SKM-1 (cell line): ENCODE results near the gene FAIM2.

Experiments used
- DNase-seq: peaks from one replicate; lab custom pipeline; 2025; ENCODE audit not compliant: unreplicated experiment; lab: John Stamatoyannopoulos, UW

The FAIM2 gene

DNA sequence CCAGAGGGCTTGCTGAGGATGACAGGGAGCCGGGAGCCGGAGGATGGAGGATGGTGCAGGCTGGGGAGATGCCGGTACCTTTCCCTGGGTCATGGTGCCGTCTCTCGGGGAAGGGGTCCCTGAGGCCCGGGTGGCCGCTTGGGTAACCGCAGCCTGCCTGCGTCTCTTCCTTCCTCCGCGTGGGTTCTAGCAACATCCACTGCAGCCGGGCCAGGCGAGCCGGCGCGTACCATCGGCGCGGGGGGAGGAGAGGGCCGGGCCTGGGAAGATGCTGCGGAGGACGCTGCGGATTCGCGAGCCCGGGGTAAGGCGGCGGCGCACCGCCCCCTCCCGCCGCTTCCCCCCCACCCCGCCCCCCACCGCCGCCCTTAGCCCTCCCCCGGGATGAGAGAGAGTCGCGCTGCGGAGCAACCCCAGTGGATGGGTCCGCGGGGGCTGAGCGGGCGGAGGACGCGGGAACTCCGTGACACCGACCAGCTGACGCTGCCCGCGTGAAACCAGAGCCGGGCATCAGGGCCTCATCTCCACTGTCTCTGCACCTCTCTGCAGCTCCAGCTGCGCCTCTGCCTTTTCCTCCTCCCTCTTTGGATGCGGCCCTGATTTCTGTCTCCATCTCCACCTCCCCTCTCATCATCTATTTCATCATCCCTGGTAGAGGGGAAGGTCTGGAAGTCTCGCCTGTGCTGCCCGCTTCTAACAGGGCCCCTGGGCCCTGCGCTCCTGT lies at the start of gene FAIM2:
FAIM2 (minus strand) TSS at position 201 of the 724 bp plus-strand sequence; CDS start at position 93, 108 bp downstream.
- DNase-seq, result no peak

DNA sequence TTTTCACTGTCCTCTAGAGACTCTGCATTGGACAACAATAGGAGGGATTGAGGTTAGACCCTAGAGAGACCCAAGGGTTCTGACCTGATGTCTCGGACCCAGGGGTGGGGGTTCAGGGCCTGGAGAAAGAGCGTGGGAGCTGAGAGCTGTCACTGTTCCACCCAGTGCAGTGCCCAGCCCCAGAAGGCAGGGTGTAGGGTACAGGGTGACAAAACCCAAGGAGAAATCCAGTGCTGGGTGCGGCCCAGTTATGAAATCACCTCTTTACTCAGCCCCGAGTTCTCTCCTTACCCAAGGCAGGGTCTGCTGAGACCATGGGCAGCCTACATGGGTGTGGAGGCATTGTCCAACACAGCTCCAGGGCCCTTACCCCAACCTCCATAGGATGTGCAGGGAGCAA lies 49.5 kb upstream of the FAIM2 start:
- no peak for DNase-seq

DNA sequence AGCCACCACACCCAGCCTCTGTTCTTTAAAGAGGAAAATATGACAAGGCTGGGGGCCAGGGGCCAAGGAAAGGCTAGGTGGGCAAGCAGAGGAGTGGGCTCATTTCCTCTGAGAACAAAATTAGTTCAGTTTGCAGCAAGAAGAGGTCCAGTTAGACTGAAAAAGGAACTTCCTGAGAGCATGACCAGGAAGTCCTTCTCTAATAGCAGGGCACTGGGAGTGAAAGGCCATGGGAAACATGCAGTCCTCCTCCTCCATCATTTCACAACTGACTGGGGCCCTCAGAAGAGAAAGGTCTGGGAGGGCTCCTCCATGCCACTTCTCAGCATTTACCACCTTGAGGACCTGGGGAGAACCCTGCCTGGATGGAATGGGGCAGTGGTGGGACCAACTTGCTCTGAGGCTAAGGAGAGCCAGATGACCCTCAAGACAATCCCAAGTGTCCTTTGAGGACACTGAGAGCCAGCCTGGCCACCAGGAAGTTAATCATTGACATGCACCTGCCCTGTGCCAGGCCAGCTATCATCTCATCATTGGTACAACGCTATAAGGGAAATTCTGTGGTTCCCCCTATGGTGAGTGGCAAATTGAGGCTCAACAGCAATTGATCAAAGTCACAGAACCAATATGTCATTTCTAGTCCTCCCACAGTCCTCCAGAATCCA lies 48.8 kb upstream of the FAIM2 start:
- DNase-seq, result no peak

DNA sequence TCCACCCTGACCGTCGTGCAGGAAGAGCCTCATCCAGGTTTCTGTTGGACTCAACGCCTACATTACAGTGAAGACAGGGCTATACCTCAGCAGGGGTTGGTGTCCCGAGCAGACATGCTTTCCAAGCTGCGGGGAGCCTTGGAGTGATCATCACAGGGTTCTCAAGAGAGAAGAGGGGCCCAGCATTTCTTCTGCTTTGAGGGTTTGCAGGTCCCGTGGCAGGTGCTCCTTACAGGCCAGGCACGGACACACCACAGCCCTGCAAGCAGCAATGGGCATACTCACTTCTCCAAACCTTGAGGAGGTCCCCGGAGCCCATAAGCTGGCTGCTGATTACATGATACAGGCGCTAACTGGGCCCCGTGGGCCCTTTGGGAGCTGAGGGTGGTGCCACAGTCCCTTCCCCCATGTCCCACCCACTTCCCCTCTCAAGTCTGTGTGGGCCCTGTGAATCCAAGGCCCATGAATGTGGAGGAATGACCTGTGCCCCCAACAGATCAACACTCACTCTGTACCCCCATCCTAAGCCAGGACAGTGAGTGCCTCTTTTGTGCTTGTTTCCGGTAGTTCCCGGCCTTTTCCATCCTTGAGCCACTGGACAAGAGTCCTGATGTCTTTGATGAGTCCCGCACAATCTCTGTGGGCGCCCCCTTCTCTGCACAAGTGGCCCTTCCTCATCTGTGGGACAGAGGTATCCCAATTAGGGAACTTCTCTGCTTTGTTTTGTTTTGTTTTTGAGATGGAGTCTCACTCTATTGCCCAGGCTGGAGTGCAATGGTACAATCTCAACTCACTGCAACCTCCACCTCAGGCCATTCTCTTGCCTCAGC lies 47.9 kb upstream of the FAIM2 start:
- DNase-seq, result no peak

DNA sequence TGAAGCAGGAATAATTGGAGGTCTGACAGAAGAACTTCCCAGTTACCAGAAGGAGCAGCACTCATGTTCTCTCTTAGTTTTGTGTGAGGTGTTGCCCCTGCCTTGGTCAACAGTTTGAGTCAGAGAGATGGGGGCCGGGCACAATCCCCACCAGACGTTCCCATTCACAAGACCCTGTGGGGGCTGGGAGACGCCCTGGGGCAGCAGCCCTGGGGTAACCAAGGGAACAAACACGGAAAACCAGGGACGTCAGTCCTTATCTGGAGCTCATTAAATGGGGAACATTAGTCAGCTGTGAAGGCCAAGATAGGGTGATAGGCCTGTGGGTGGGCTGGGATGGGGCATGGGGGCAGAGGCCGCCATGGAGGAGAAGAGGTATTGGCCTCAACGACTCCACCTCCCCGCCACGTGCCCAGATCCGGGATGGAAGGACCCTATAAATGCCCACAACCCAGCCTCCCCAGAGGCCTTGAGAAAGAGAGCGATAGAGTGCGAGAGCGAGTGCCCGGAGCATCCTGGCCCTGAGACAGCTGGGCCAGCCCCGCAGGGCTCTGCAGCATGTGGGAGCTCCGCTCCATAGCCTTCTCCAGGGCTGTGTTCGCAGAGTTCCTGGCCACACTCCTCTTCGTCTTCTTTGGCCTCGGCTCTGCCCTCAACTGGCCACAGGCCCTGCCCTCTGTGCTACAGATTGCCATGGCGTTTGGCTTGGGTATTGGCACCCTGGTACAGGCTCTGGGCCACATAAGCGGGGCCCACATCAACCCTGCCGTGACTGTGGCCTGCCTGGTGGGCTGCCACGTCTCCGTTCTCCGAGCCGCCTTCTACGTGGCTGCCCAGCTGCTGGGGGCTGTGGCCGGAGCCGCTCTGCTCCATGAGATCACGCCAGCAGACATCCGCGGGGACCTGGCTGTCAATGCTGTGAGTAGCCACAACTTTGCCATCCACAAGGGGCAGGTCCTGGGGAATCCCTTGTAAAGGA lies 46.9 kb upstream of the FAIM2 start, which contains the start of gene AQP2:
AQP2 (plus strand) TSS at position 465 of the 979 bp plus-strand sequence; CDS start at position 559, 94 bp downstream.
- no peak for DNase-seq

DNA sequence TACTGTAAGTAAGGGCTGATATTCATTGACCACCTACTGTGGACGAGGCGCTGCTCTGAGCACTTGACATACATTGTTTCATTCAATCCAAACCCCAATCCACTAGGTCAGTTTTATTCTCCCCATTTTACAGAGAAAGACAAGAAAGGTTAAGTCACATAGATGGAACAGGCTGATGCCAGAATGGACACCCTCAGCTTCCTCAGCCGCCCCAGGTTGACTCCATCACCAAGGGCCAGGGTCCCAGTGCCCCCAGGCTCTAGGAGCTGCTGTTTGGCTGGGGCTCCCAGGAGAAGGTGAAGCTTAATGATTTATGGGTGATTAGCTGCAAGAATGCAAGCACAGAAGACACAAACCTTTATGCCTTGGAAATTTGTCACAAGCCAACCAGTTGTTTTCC lies 46.2 kb upstream of the FAIM2 start:
- DNase-seq, result no peak

DNA sequence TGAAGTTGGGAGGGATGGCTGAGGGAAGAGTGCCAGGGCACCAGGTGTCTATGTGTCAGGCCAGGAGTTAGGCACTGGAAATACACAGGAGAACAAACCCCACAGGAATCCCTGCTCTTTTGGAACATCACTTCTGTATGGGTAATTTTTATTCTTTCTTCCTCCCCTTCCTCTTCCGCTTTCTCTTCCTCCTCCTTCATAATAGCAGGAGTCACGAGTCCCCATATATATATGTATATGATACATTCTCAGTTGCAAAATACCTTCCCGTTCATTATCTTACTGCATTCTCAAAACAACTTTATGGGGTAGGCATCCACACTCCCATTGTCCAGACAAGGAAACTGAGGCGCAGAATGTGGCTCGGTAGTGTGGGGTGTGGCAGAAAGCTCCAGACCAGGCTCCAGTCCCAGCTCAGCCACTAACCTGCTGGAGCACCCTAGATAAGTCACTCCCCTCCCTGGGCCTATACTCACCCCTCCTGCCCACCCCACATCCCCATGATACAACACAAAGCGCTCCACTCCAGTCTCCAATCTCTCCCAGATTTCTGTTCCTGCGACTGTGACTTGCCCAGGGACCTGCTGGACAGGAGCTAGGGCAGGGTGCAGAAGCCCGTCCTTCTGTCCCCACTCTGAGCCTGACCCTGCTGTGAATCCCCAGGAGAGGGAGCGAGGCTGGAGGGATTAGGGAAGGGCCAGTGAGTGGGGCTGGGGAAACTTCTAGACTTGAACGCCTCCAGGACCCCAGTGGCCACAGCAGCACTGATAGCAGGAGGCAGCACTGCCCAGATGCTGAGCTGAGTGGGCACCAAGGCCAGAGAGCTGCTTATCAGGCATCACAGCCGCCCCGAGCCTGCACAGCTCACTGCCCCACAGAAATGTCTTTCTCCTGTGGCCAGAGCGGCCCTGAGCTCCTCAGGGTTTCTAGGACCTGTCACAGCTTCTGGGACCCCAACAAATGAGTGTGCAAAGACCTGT lies 45.5 kb upstream of the FAIM2 start:
- DNase-seq, result no peak

DNA sequence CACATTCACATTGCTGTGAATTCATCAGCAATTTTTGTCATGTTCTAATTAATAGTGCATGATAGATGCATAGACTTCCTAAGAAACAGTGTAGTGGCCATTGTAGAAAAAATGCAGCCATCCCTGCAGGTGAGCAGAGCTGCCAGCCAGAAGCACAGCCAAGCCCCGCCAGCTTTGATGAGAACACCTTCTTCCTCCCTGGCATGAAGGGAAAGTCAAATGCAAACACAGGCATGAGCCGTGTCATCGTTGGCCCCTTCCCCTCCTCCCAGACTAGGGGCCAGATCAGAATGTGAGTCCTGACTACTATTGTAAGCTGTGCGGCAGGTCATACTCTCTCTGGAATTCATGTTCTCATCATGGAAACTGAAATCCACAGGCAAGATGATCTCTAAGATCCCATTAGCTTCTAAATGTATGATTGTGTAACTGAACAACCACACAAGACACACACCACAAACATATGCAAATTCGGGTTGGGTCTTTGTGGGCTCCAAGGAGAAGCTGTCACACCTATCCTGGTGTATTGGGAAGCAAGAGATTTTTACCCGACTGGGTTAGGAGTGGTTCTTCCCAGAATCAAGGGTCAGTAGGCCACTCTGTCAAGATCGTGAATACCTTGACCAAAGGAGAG lies 44.0 kb upstream of the FAIM2 start:
- DNase-seq, result no peak

DNA sequence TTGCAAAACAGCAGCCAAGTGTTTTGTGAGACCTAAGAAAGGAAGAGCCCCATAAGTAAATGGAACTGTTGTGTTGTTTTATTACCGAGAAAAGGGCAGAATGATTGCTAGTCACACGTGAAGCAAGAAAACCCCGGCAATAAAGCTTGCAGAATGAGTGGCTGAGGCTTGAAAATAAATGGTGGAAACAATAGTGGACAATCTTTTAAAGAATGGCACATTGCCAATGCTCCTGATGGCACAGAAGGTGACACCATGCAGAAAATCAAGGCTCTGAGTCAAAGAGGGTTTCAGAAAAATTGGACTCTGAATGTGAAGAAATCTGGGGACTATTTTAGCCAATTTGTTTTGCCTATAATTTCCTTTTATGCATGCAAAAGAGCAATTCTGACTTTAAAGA lies 42.8 kb upstream of the FAIM2 start:
- DNase-seq, result no peak

DNA sequence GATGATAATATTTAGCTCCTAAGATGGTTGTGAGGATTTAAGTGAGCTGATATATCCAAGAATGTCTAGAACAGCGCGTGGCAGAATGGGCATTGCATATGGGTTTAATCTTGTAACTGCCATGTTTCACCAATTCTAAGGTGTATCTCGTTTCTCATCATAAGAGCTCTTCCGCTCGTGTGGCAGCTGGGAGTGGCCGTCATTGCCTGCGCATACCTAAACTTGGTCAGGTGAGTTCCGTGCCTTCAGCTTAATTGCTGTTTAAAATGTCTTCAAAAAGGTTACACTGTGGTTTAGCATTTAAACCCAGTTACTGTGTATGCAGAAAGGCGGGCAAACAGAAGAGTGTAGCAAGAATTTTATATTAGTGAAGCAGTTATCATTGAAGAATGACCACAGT lies 42.4 kb upstream of the FAIM2 start:
- DNase-seq, result no peak

DNA sequence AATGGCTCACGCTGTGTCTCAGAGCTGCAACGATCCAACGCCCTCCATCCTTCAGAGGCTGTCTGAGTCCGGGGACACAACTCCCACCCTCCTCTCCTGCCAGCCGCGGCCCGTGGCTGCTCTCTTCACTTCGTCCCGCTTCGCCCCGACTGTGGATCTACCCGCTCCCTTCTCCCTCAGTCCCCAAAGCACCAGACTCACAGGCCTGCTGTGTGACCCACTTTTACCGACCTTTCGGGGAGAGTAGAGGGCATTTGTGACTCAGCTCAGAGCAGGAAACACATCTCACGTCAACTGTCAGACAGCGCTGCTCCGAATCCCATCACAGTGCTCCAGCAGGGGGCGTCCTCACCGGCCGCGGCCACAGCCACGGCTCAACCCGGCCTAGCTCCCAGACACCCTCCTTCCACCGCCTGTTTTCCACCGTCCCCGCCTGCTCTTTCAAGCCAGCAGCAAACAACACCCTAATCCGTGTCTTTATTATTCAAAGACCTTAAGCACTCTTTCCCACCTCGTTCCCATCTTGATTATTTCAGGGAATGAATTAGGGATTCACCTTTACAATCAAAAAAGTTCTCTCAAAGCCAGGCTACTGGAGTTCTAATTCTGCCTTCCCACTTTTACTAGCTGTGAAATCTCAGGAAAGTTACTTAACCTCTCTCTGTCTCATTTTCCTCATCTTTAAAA lies 41.8 kb upstream of the FAIM2 start:
- peak; percentile 34 for DNase-seq

DNA sequence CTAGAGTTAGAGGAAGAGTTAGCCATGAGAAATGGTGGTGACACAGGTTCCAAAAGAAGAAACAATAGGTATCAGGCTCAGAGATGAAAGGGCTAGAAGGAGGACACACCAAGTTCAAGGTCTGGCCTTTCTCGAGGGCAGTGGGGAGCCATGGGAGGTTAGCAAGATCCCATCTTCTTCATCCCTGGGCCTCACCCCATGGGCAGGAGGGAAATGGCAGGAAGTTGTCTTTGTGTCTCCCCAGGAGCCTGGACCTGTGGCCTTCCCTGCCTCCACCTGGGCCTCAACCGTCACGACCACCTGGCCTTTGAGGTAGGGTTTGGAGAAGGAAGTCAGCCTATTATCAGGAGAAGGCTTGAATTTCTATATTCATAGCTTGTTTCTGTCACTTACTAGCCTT lies 41.0 kb upstream of the FAIM2 start:
- no peak for DNase-seq

DNA sequence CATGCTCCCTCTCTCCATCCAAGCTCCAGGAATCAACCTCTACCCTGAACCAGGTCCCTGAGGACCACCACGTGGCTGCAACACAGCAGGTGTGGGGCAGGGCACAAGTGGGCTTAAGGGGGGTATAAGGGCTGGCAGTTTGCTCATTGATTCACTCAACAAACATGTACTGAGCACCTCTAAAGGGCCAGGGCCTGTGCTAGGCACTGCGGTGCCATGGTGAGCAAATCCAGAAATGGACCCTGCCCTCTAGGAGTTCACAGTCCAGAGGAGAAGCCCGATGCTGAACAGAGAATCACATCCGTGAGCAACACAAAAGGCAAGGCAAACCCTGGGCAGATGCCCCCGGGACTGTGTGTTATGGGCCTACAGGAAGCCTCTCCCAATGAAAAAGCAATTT lies 40.3 kb upstream of the FAIM2 start:
- no peak for DNase-seq

DNA sequence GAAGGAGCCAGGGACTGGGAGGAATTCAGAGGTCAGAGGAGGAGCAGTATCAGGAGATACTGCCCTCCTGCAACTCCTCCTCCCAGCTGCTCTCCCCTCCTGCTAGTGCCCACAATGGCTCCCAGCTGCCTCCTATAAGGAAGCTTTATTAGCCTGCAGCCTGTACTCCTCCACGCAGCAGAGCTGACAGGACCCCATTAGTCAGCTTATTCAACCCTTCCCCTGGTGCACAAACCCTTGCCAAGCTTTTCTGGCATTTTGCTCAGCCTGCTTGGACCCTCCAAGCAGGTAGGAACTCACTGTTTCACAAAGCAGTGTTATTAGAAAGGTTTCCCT lies 39.9 kb upstream of the FAIM2 start:
- DNase-seq, result no peak

DNA sequence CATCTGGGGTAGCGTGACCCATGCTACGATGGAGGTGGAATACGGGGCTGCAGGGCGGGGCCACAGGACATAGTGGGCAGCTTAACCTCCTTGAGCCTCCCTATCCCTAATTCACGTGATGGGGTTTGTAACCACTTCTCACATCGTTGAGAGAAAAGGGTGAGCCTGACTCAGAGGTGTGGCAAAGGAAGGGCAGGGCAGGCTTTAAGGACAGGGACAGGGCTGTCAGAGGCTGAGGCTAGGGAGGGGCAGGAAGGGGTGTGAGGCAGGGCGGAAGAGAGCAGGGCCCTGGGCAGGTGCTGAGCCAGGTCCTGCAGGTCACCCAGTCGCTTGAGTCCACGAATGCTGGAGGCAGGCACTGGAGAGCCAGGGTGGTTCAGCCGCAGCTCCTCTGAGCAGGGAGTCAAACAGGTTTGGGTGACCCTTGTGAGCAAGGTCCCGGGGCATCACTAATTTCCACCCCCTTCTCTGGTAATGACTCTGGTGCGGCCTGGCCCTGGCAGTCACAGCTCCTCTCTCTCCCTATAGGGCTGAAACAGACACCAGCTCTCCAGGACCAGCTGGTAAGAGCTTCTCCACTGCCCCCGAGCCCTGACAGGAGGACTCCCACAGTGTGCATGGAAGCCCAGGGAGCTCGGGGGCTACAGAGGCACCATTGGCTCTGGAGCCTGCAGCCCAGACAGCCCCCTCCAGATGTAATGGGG lies 39.4 kb upstream of the FAIM2 start:
- no peak for DNase-seq

DNA sequence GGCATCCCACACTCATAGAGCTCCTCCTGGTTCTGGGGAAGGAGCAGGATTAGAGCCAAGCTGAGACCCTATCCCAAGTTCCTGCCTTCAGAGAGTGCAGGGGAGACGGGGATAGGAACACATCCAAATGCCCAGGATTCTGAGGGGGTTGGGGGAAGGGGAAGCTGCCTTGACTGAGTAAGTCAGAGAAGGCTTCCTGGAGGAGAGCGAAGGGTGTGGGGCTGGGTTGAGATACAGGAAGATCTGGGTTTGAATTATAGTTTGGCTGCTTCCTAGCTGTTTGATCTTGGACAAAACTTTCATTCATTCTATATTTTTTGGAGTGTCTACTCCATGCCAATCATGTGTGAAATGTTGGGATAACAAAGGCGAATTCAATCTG lies 38.8 kb upstream of the FAIM2 start:
- no peak for DNase-seq

DNA sequence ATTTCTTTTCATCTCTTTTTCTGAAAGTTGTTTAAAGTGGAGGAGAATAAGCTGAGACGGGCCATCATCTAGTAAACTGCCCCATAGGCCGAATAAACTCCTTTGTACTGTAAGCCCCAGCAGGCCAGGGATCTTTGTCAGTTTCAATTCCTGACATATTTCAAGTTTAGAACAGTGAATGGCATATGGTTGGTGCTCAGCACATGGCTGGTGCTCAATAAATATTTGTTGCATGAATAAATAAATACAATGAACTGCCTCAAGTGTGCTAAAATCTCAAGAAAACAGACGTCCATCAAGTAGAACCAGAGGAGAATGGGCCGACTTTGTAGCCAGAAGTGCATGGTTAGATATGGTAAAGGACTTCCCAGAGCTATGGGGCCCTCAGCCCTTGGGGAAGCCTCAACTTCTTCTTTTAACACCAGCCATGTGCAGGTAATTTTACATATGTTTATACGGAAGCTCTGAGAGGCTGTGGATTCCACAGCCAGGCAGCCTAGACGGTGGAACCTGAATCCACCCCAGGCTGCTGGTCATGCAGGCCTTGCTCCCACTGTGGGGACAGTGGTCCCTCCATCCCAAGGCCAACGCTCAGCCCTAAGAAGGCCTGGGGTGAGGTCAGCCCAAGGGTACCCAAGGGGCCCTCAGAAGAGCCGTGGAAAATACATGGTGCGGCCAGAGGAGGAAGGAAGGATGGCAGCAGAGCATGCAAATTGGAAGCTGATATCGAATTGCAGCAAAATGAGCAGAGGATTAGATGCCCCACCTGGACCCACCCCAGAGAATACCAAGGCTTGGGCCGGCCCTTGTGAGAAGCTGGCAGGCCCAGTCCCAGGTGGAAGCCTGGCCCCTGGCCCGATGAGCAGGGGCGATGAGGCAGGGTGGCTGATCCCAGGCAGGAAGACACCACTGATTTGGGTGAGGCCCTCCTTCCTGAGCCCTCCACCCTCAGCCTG lies 38.1 kb upstream of the FAIM2 start:
- DNase-seq, result no peak
